ENCODE data around the gene PHC1.

- TF ChIP-seq, protein P1, sequence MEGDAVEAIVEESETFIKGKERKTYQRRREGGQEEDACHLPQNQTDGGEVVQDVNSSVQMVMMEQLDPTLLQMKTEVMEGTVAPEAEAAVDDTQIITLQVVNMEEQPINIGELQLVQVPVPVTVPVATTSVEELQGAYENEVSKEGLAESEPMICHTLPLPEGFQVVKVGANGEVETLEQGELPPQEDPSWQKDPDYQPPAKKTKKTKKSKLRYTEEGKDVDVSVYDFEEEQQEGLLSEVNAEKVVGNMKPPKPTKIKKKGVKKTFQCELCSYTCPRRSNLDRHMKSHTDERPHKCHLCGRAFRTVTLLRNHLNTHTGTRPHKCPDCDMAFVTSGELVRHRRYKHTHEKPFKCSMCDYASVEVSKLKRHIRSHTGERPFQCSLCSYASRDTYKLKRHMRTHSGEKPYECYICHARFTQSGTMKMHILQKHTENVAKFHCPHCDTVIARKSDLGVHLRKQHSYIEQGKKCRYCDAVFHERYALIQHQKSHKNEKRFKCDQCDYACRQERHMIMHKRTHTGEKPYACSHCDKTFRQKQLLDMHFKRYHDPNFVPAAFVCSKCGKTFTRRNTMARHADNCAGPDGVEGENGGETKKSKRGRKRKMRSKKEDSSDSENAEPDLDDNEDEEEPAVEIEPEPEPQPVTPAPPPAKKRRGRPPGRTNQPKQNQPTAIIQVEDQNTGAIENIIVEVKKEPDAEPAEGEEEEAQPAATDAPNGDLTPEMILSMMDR (conservative IDR thresholded peaks at IDR 0.05; ENCODE audit: low read depth, low read length) = no peak
- TF ChIP-seq EZH2 (IDR thresholded peaks at IDR 0.05; ENCODE audit: low read length, unreplicated experiment) (no peak), EZH2phosphoT487 (IDR thresholded peaks at IDR 0.05; ENCODE audit: borderline replicate concordance, low read length) (no peak)
Observed at GRCh38 chr12:8905546-8905945, 8.8 kb upstream of the PHC1 start.
